Measurements from ENCODE around the gene HOTAIR.

Gene HOTAIR

GRCh38 chr12:53983568-53983949, 8.8 kb upstream of the HOTAIR start:
- no peak for TF ChIP-seq CTCF (IDR thresholded peaks at IDR 0.05)
- H3K4me3 ChIP-seq: no peak overlapping the region
- DNase-seq (ENCODE audit: low spot score): no peak
- no peak overlapping the region for H3K27ac ChIP-seq

- no peak for TF ChIP-seq CTCF (IDR thresholded peaks at IDR 0.05)
- H3K27ac ChIP-seq: no peak overlapping the region
Observed at GRCh38 chr12:53982648-53983567, 8.2 kb upstream of the HOTAIR start.

GRCh38 chr12:53981634-53982565, 7.1 kb upstream of the HOTAIR start:
- no peak for DNase-seq (ENCODE audit: low spot score)
- H3K4me3 ChIP-seq: no peak overlapping the region
- no peak overlapping the region for H3K27ac ChIP-seq
- no peak for TF ChIP-seq CTCF (IDR thresholded peaks at IDR 0.05)

More at GRCh38 chr12:53982648-53983567, 8.2 kb upstream of the HOTAIR start:
- no peak for DNase-seq (ENCODE audit: low spot score)
- H3K4me3 ChIP-seq: no peak overlapping the region

- Histone ChIP-seq H3K27ac (no peak overlapping the region), H3K4me3 (no peak overlapping the region)
- TF ChIP-seq CTCF (IDR thresholded peaks at IDR 0.05): no peak
- no peak for DNase-seq (ENCODE audit: low spot score)
Observed at GRCh38 chr12:53980802-53981496, 6.2 kb upstream of the HOTAIR start.

GRCh38 chr12:53980104-53980801, 5.5 kb upstream of the HOTAIR start:
- no peak for DNase-seq (ENCODE audit: low spot score)
- Histone ChIP-seq H3K4me3 (no peak overlapping the region), H3K27ac (no peak overlapping the region)
- no peak for TF ChIP-seq CTCF (IDR thresholded peaks at IDR 0.05)

Measured in coronary artery (tissue), 2 donors.